ENCODE results near the gene NRP2.

NRP2 gene

GRCh38 chr2:205659922-205660321 lies 22.4 kb upstream of the NRP2 start:
- in situ Hi-C loops (cut with MboI; ENCODE audit: low sequenced_read_pairs) = no loop called here

GRCh38 chr2:205660521-205661124 lies 21.7 kb upstream of the NRP2 start:
- in situ Hi-C loops (cut with MboI; ENCODE audit: low sequenced_read_pairs) = no loop called here

DNA sequence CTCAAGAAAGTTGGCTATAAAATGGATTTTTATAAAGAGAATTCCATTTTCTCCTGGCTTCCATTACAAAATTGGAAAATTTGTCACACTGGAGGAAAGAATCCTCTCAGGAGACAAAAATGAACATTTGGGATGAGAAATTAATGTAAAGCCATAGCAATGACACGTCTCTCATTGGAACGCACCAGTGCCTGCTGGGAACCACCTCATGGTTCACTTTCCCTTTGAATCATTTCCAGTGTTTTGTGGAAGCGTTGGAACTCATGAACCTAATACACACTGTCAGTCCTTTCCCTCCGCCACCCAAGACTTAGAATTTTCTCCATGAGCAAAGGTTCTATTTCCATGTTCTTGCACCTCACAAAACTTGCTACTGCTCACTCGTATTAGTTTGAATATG lies 21.0 kb upstream of the NRP2 start:
- in situ Hi-C loops (cut with MboI; ENCODE audit: low sequenced_read_pairs) = no loop called here

GRCh38 chr2:205662206-205662965 lies 19.9 kb upstream of the NRP2 start:
- in situ Hi-C loops (cut with MboI; ENCODE audit: low sequenced_read_pairs) = no loop called here

GRCh38 chr2:205665791-205666190 lies 16.5 kb upstream of the NRP2 start:
- in situ Hi-C loops (cut with MboI; ENCODE audit: low sequenced_read_pairs) = no loop called here

- in situ Hi-C loops (cut with MboI; ENCODE audit: low sequenced_read_pairs) = no loop called here
Observed at GRCh38 chr2:205670292-205670691, 12.0 kb upstream of the NRP2 start.

DNA sequence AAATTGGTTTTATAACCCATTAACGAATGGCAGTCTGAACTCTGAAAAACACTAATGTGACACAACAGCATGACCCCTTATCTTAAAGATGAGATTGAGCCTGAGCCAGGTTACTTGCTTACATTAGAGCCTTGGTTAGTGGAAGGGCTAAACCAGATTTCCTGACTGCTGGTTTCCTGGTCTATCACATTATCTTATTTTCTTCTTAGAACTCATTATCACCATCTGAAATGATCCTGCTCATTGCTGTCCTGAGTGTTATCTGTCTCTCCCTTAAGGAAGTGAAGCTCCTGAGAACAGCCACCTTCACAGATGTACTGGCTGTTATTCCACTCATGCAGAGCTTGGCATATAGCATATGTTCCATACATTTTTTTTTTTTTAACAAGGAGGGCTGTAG lies 9.0 kb upstream of the NRP2 start:
- in situ Hi-C loops (cut with MboI; ENCODE audit: low sequenced_read_pairs) = no loop called here

DNA sequence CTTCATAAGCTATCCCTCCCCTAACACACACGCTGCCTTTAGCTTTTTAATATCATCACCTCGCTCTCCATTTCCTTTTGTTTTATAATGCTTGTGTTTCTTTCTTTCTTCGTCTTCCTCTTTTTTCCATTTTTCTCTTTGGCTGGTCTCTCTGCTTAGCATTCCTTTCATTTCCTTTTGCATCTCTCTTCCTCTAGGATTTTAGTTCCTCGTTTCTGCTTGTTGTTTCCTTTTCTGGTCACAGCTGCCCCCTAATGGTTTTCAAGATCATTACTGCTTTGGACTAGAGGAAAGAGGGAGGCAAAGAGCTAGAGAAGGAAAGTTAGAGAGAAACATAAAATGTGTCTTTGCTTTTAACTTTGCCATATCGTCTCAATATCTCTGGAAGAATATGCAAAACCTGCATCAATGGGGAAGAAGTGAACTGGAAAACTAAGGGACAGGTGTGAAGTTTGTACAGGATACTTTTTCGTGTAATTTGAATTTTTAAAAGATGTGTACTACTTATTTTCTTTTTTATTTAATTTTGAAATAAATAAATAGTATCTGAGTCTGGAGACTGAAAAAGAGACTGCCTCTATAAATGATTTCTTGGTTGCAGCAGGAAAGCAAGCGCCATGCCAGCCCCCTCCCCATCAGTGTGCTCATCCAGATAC lies 6.3 kb upstream of the NRP2 start:
- in situ Hi-C loops (cut with MboI; ENCODE audit: low sequenced_read_pairs) = no loop called here

DNA sequence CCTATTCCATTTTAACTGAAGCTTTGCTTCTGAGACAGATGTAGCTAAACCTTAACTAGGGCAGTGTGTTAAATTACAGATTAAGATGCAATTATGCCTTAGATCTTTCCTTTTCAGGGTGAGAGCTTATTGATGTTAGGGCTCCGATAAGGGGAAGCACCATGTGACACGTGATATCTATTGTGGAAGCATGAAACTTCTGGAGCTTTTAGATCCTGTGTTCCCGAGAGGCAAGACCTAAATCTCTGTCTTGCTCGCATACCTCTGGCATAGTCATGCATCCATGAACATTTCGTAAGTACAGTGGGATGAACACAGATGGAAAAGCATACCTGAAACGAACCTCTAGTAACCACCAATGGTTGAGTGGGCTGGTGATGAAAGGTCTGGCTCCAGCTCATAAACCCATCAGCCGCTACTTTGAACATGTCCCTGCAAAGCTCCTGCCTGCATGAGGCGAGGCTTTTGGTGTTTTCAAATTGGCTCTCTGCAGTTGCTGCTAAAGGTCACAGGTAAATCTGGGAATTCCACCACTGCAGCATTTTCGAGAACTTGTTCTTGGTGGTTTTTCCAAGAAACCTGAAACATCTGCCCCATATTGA lies 3.7 kb upstream of the NRP2 start:
- in situ Hi-C loops (cut with MboI; ENCODE audit: low sequenced_read_pairs) = no loop called here

DNA sequence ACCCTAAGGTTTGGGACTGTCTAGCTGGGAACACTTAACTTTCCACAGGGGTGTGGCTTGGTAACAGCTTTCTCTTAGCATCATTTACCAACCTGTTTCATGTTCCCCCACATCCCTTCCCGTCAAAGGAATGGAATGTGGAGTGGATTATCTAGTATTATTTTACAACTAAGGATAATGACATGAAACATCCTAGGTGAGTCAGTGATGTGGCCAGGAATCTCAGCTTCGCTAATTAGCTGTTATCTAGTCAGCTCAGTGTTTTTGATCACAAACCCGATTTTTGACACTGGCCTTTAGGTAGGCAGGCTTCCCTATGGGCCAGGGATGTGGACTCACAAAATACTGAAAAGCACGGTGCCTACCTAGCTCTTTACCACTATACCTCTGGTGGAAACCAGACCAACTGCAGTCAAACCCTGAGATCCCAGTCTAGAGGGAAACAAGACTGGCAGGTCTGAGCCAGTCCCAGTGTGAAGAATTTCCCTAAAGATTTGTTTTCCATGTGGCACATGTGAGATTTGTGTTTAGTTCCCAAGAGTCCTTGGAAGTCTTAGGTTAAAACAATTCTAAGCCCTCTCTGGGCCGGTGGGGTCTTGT lies 2.8 kb upstream of the NRP2 start:
- in situ Hi-C loops (cut with MboI; ENCODE audit: low sequenced_read_pairs) = no loop called here

- in situ Hi-C loops (cut with MboI; ENCODE audit: low sequenced_read_pairs) = no loop called here
Observed at GRCh38 chr2:205680067-205680466, 2.2 kb upstream of the NRP2 start.

GRCh38 chr2:205680903-205681302 lies 1.4 kb upstream of the NRP2 start:
- in situ Hi-C loops (cut with MboI; ENCODE audit: low sequenced_read_pairs) = no loop called here

DNA sequence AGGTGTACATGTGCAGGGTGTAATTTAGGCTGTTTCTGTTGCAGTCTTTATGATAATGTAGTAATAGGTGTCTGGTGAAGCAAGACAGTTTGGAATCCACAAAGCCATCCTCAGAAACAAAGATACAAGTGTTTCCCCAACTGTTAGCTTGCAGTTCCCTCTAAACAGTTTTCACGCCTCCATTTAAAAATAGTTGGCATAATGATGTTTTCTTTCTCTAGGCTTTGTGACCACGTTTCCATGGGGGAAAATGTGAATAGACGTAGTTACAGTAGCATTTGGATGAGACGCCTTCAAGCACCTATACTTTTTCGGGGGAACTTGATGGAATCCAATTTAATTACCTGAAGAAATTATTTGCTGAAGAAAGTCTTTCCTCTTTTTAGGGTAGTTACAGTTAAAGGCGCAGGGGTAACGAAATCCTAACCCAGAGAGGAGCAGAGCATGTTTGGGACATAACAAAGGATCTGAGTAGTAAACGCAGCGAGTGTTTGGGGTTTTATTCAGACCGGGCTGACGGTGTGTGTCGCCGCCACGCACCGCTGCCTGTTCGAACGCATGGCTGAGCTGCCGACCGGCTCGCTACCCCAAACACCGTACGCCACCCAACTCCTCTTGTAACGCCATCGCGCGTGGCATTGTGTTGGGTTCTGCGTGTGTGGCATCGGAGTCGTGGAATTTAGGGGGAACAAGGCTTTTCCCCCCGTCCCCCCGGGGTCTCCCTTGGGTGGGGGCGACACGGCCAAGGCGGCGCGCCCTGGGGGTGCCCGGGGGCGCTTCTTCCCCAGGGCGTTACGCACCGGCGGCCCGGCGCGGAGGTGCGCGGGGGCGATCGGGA lies 681 bp upstream of the NRP2 start:
- in situ Hi-C loops (cut with MboI; ENCODE audit: low sequenced_read_pairs) = no loop called here

DNA sequence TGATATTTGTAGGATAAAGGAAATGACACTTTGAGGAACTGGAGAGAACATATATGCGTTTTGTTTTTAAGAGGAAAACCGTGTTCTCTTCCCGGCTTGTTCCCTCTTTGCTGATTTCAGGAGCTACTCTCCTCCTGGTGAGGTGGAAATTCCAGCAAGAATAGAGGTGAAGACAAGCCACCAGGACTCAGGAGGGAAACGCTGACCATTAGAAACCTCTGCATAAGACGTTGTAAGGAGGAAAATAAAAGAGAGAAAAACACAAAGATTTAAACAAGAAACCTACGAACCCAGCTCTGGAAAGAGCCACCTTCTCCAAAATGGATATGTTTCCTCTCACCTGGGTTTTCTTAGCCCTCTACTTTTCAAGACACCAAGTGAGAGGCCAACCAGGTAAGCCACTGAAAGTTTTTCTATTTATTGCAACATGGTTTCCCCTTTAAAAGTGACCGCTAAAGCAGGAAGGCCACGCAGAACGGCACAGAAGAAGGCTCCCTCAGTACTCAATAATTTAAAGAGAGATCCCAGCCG lies 735 bp downstream of the NRP2 start:
- in situ Hi-C loops (cut with MboI; ENCODE audit: low sequenced_read_pairs) = no loop called here

DNA sequence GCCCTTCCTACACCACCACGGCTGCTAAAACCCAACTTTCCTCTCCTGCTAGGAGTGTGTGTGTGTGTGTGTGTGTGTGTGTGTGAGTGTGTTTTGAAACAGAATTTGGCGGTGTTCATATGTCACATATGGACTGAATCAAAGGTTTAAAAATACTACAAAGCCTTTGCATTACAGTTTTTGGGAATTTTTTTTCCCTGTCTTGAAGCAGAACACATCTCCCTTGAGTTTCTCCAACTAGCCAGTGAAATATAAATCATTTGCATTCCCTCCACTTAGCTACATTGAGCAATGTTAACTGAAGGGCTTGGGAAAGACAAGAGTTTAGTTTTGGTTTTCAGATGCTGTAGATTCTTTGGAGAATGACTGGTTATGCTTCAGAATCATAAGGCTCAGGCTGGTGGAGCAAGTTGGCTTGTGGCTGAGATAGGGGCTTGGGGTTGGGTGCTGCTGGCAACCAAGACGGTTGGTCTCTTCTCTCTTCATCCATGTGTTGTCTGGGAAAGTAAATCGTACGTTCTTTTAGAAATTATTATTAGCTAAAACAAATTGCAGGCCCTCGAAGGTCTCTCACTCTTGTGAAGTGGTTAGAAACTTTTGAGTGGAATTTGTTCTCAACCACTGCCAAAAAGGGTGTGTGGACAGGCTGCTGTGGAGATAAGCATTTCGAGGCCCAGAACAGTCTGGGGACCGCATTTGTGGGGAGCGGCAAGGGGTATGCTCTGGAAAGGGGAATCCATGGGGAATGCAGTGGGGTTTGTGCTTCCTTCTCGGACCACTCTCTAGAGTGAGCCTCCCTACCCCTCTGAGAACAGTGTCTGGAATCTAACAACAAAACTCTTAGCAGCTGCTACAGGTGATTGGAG lies 1.4 kb downstream of the NRP2 start:
- in situ Hi-C loops (cut with MboI; ENCODE audit: low sequenced_read_pairs) = no loop called here

GRCh38 chr2:205684871-205685313 lies 2.6 kb downstream of the NRP2 start:
- in situ Hi-C loops (cut with MboI; ENCODE audit: low sequenced_read_pairs) = no loop called here

- in situ Hi-C loops (cut with MboI; ENCODE audit: low sequenced_read_pairs) = no loop called here
Observed at GRCh38 chr2:205685314-205686055, 3.2 kb downstream of the NRP2 start.

DNA sequence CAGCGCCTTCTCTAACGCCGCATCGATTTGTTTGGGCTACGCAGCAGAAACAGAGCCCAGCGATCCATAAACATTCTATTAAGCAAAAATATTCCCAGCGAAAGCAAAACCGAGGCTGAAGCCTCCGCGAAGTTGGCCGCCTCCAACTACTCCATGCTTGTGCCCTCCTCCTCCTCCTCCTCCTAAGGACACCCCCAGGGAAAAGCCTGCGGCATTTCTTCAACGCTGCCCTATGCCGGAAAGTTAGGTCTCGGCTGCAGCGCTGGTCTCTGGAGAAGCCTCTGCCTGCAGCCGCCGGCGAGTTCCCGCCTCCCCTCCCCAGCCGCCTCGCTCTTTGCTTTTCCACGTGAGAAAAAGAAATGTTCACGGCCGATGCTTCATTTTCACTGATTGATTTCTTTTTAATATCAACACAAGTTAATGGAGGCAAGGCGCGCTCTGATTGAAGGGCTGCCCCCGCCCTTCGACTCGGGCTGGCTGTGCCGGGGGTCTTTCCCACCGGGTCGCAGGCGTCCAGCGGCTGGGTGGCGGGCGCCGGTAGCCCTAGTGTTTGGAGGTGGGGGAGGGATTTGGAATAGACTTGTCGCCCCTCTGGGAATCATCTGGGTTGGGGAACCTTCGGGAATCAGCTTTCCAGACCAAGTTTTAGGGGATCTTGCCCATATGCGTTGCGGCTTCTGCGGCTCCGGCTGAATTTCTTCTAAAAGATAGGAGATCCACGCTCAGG lies 3.9 kb downstream of the NRP2 start:
- in situ Hi-C loops (cut with MboI; ENCODE audit: low sequenced_read_pairs) = no loop called here
